ENCODE measurements around the gene CPN2.

CPN2 gene

GRCh38 chr3:194294895-194295214 is 56.3 kb downstream of the CPN2 start:
- DNase-seq (ENCODE audit: low read depth in 3 of 3) = no peak

GRCh38 chr3:194294199-194294894 is 56.8 kb downstream of the CPN2 start:
- DNase-seq (ENCODE audit: low read depth in 3 of 3) = no peak

DNA sequence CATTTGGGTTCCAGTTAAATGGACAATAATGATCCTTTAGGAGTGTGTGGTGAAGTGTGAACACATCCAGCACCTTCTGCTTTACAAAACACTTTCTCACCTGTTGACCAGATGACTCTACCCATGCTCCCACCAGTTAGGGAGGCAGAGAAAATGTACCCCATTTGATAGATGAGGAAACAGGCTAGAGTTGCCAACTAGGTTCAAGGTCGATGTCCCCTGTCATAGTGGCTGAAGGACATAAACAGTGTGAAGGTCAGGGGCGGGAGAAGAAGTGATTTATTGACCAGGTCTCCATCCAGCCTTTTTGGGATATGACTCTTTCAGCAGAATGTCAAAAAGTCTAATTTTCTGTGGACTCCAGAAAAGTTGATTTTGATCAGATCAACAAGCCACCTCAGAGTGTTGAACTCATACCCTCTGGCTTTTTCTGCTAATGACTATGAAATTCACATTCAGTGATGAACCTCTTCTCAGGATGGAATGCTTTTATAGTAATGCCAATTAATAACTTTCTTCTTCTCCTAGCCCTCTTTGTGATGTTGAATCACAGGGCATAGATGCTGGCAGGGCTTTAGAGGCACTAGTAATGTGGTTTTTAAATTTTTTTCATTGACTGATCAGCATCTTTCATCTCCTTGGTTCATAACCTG is 57.5 kb downstream of the CPN2 start:
- DNase-seq (ENCODE audit: low read depth in 3 of 3) = no peak

GRCh38 chr3:194292331-194292730 is 58.8 kb downstream of the CPN2 start:
- DNase-seq (ENCODE audit: low read depth in 3 of 3) = no peak
